Measurements from ENCODE around the gene LPCAT1.

The LPCAT1 gene

GRCh38 chr5:1471997-1472963 is 51.5 kb downstream of the LPCAT1 start:
- Histone ChIP-seq H3K4me3 (ENCODE audit: low read depth, low read length) (no peak overlapping the region), H3K9me3 (no peaks in the 10 kb centered on the region), H3K36me3 (peaks cover 39% of the 10 kb centered on the region), H3K4me1 (no peaks in the 10 kb centered on the region), H3K27me3 (no peaks in the 10 kb centered on the region)
- peak; percentile 7 for DNase-seq
- TF ChIP-seq CTCF (IDR thresholded peaks at IDR 0.05; ENCODE audit: low read depth, low read length), result no peak

GRCh38 chr5:1471240-1471853 is 52.4 kb downstream of the LPCAT1 start:
- Histone ChIP-seq H3K9me3 (no peaks in the 10 kb centered on the region), H3K27me3 (no peaks in the 10 kb centered on the region), H3K4me3 (ENCODE audit: low read depth, low read length) (no peak overlapping the region), H3K4me1 (no peaks in the 10 kb centered on the region), H3K36me3 (peaks cover 37% of the 10 kb centered on the region)
- peak; percentile 7 for DNase-seq
- TF ChIP-seq CTCF (IDR thresholded peaks at IDR 0.05; ENCODE audit: low read depth, low read length), result no peak

GRCh38 chr5:1470762-1471211 is 53.0 kb downstream of the LPCAT1 start:
- H3K27me3 ChIP-seq, result no peaks in the 10 kb centered on the region
- H3K36me3 ChIP-seq, result peaks cover 39% of the 10 kb centered on the region
- H3K9me3 ChIP-seq, result no peaks in the 10 kb centered on the region

GRCh38 chr5:1468629-1469527 is 54.9 kb downstream of the LPCAT1 start:
- no peaks in the 10 kb centered on the region for H3K27me3 ChIP-seq
- H3K4me1 ChIP-seq, result no peaks in the 10 kb centered on the region
- no peaks in the 10 kb centered on the region for H3K9me3 ChIP-seq
- H3K4me3 ChIP-seq (ENCODE audit: low read depth, low read length), result no peak overlapping the region
- peaks cover 39% of the 10 kb centered on the region for H3K36me3 ChIP-seq
- peak; percentile 10 for DNase-seq
- TF ChIP-seq CTCF (IDR thresholded peaks at IDR 0.05; ENCODE audit: low read depth, low read length), result no peak

More at GRCh38 chr5:1470762-1471211, 53.0 kb downstream of the LPCAT1 start:
- TF ChIP-seq CTCF (IDR thresholded peaks at IDR 0.05; ENCODE audit: low read depth, low read length), result no peak
- Histone ChIP-seq H3K4me3 (ENCODE audit: low read depth, low read length) (no peak overlapping the region), H3K4me1 (no peaks in the 10 kb centered on the region)
- peak; percentile 5 for DNase-seq

- Histone ChIP-seq H3K36me3 (peaks cover 42% of the 10 kb centered on the region), H3K27me3 (no peaks in the 10 kb centered on the region), H3K9me3 (no peaks in the 10 kb centered on the region), H3K4me3 (ENCODE audit: low read depth, low read length) (no peak overlapping the region), H3K4me1 (no peaks in the 10 kb centered on the region)
- DNase-seq, result peak; percentile 74
- TF ChIP-seq CTCF (IDR thresholded peaks at IDR 0.05; ENCODE audit: low read depth, low read length), result peak; percentile 83
Measured at GRCh38 chr5:1468247-1468612, 55.5 kb downstream of the LPCAT1 start.

All from BE2C (cell line).